Prostate gland (tissue), 2 donors: ENCODE data around the gene SLIT3.

Experiments
- POLR2A ChIP-seq: fragments of 450-650 bp; IDR thresholded peaks from one replicate; pipeline ENCODE4 v1.6.1; 2016; ENCODE audit warnings: antibody characterized with exemption, mild to moderate bottlenecking
- TF ChIP-seq, protein P1 (sequence below), 4 experiments: fragments of 200-600 bp in 2 of 4; fragments of 450-650 bp in 2 of 4; sonication (generic) in 2 of 4; IDR thresholded peaks; 1 replicate in 3 of 4; 2 replicates in 1 of 4; pipeline ENCODE4 v1.5.1; 2016 to 2019; ENCODE audit warnings: antibody characterized with exemption in 4 of 4, mild to moderate bottlenecking in 2 of 4, moderate library complexity in 2 of 4

DNA sequence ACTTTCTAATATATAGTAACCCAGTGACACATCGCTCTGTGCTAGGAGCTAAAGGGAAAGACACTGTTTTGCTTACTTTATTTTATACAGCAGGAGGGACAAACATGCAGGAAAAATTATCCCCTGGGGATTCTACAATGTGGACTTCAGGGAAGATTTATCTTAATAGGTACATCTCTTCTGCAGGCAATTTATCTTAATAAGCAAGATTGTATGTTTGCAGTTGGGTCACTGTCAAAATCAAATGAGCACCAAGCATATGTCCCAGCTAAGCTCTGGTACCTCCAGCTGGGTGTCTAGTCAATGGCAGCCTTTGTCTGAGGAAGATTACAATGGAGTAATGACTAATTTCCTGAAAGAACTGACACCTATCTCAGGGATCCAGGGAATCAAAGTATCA lies 411.9 kb downstream of the SLIT3 start:
- TF ChIP-seq, protein P1, sequence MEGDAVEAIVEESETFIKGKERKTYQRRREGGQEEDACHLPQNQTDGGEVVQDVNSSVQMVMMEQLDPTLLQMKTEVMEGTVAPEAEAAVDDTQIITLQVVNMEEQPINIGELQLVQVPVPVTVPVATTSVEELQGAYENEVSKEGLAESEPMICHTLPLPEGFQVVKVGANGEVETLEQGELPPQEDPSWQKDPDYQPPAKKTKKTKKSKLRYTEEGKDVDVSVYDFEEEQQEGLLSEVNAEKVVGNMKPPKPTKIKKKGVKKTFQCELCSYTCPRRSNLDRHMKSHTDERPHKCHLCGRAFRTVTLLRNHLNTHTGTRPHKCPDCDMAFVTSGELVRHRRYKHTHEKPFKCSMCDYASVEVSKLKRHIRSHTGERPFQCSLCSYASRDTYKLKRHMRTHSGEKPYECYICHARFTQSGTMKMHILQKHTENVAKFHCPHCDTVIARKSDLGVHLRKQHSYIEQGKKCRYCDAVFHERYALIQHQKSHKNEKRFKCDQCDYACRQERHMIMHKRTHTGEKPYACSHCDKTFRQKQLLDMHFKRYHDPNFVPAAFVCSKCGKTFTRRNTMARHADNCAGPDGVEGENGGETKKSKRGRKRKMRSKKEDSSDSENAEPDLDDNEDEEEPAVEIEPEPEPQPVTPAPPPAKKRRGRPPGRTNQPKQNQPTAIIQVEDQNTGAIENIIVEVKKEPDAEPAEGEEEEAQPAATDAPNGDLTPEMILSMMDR (IDR thresholded peaks at IDR 0.05): no peak
- no peak for TF ChIP-seq POLR2A
